Measurements from ENCODE around the gene ISCA2. TPM values are rescaled to one million over a fixed set of nuclear protein-coding genes. Genes with fewer than 3 reads are reported as not detected.

ISCA2 gene
- total and polyA plus RNA-seq, 2 donors (not counting 3 experiments of a cell fraction or from before 2014, with no cell fraction given), result 22.6 to 25.7 TPM

- DNase-seq (ENCODE audit: low read depth, low spot score) (no peak), FAIRE-seq (no peak)
- H3K4me1 ChIP-seq (ENCODE audit: control insufficient read depth, extremely low read depth, insufficient read depth, low read length), result no peaks in the 10 kb centered on the region
- no peaks in the 10 kb centered on the region for H3K27me3 ChIP-seq (ENCODE audit: control insufficient read depth in 2 of 2, insufficient read depth in 2 of 2, low read length in 2 of 2)
- no TSS peak for BruUV-seq (replicated peaks)
- no peak overlapping the region for H3K27ac ChIP-seq (ENCODE audit: insufficient read depth, low read depth, low read length)
- peaks cover 18 to 36% of the 10 kb centered on the region in 2 experiments for H3K36me3 ChIP-seq (ENCODE audit: control insufficient read depth in 2 of 2, extremely low read depth in 1 of 2, insufficient read depth in 2 of 2, low read length in 2 of 2)
- intact Hi-C loops (cut with micrococcal nuclease) (no loop called here), dilution Hi-C loops (cut with MboI; ENCODE audit: extremely low pct_ligation_motif_present, low sequenced_read_pairs) (no loop called here)
- no peaks in the 10 kb centered on the region for H3K79me2 ChIP-seq (ENCODE audit: control insufficient read depth, insufficient read depth, low read length)
- ChIA-PET CTCF (interaction anchor here (1.4 kb wide), 1 partner anchor 71 kb away, joined by 4 read pairs; no protein-coding TSS in a partner anchor), POLR2A (no interaction called here)
- H2AFZ ChIP-seq (ENCODE audit: low read depth, low read length), result no peak overlapping the region
- TF ChIP-seq GATA2 (IDR thresholded peaks at IDR 0.05; ENCODE audit: insufficient read depth, insufficient read length, low read depth, low read length) (no peak), EZH2 (IDR thresholded peaks at IDR 0.05; ENCODE audit: borderline replicate concordance, low read depth, low read length, severe bottlenecking) (no peak), JUN (IDR thresholded peaks at IDR 0.05; ENCODE audit: borderline replicate concordance, insufficient read depth, insufficient read length, low read depth) (no peak)
- no peak overlapping the region for H3K4me3 ChIP-seq (replicated peaks in 1 of 3; ENCODE audit: insufficient read depth in 1 of 3, low read depth in 1 of 3, low read length in 3 of 3)
- H3K9me1 ChIP-seq (replicated peaks; ENCODE audit: control insufficient read depth, extremely low read depth, insufficient read depth, low read length), result no peaks in the 10 kb centered on the region
- H3K4me2 ChIP-seq (ENCODE audit: insufficient read depth, low read length), result no peak overlapping the region
- H3K9me3 ChIP-seq (replicated peaks; ENCODE audit: control insufficient read depth, insufficient read depth, low read length), result no peaks in the 10 kb centered on the region
- no peaks in the 10 kb centered on the region for H4K20me1 ChIP-seq (replicated peaks; ENCODE audit: control insufficient read depth, extremely low read depth, insufficient read depth, low read length)
- H3K9ac ChIP-seq (replicated peaks; ENCODE audit: extremely low read depth, insufficient read depth, low read length), result no peak overlapping the region
These were observed 45.1 kb downstream of the ISCA2 start for GRCh38 chr14:74538411-74539391.

GRCh38 chr14:74539503-74539902, 45.9 kb downstream of the ISCA2 start:
- Histone ChIP-seq H3K4me3 (replicated peaks in 1 of 3; ENCODE audit: insufficient read depth in 1 of 3, low read depth in 1 of 3, low read length in 3 of 3) (no peak overlapping the region), H3K9me1 (replicated peaks; ENCODE audit: control insufficient read depth, extremely low read depth, insufficient read depth, low read length) (no peaks in the 10 kb centered on the region), H3K4me1 (ENCODE audit: control insufficient read depth, extremely low read depth, insufficient read depth, low read length) (no peaks in the 10 kb centered on the region), H3K36me3 (ENCODE audit: control insufficient read depth in 2 of 2, extremely low read depth in 1 of 2, insufficient read depth in 2 of 2, low read length in 2 of 2) (peaks cover 18 to 36% of the 10 kb centered on the region in 2 experiments), H3K79me2 (ENCODE audit: control insufficient read depth, insufficient read depth, low read length) (no peaks in the 10 kb centered on the region), H3K27me3 (ENCODE audit: control insufficient read depth in 2 of 2, insufficient read depth in 2 of 2, low read length in 2 of 2) (no peaks in the 10 kb centered on the region), H3K27ac (ENCODE audit: insufficient read depth, low read depth, low read length) (no peak overlapping the region), H3K4me2 (ENCODE audit: insufficient read depth, low read length) (no peak overlapping the region), H3K9me3 (replicated peaks; ENCODE audit: control insufficient read depth, insufficient read depth, low read length) (no peaks in the 10 kb centered on the region), H2AFZ (ENCODE audit: low read depth, low read length) (no peak overlapping the region), H4K20me1 (replicated peaks; ENCODE audit: control insufficient read depth, extremely low read depth, insufficient read depth, low read length) (no peaks in the 10 kb centered on the region), H3K9ac (replicated peaks; ENCODE audit: extremely low read depth, insufficient read depth, low read length) (no peak overlapping the region)
- TF ChIP-seq GATA2 (IDR thresholded peaks at IDR 0.05; ENCODE audit: insufficient read depth, insufficient read length, low read depth, low read length) (no peak), FOS (IDR thresholded peaks at IDR 0.05; ENCODE audit: borderline replicate concordance, insufficient read depth, low read length) (no peak), MYC (IDR thresholded peaks at IDR 0.05; ENCODE audit: low read depth, low read length) (no peak), EZH2 (IDR thresholded peaks at IDR 0.05; ENCODE audit: borderline replicate concordance, low read depth, low read length, severe bottlenecking) (no peak), POLR2A (IDR thresholded peaks at IDR 0.05; ENCODE audit: low read depth, low read length) (no peak), MAX (IDR thresholded peaks at IDR 0.05; ENCODE audit: insufficient read depth, insufficient read length) (no peak), JUN (IDR thresholded peaks at IDR 0.05; ENCODE audit: borderline replicate concordance, insufficient read depth, insufficient read length, low read depth) (no peak), CTCF (IDR thresholded peaks at IDR 0.05; ENCODE audit: extremely low read depth in 1 of 2, insufficient read depth in 1 of 2, low read depth in 1 of 2, low read length in 2 of 2) (no peak), POLR2AphosphoS5 (IDR thresholded peaks at IDR 0.05; ENCODE audit: insufficient read depth, low read depth, low read length) (no peak)
- DNase-seq (ENCODE audit: low read depth, low spot score) (no peak), FAIRE-seq (no peak)
- intact Hi-C loops (cut with micrococcal nuclease) (no loop called here), dilution Hi-C loops (cut with MboI; ENCODE audit: extremely low pct_ligation_motif_present, low sequenced_read_pairs) (no loop called here)
- BruUV-seq (replicated peaks), result no TSS peak
- POLR2A ChIA-PET, result no interaction called here
- CTCF ChIA-PET, result interaction anchor here (1.4 kb wide), 1 partner anchor 70 kb away, joined by 4 read pairs; no protein-coding TSS in a partner anchor
